GM21619 (cell line): ENCODE data around the gene PRKN.
"Not testable (repeated sequence)": the region's sequence is repeated elsewhere in the genome, so short reads cannot be mapped to it uniquely, and the experiment has no call there.

Source experiments
- ATAC-seq: cut with Tn5 transposase; IDR thresholded peaks from one replicate; pipeline ENCODE4 v1.9.1; 2021; ENCODE audit not compliant: unreplicated experiment

The PRKN gene

GRCh38 chr6:162678896-162679295 is 48.7 kb downstream of the PRKN start:
- not testable (repeated sequence) for ATAC-seq

GRCh38 chr6:162675503-162675902 is 52.1 kb downstream of the PRKN start:
- ATAC-seq = no peak

- no peak for ATAC-seq
Observed at GRCh38 chr6:162674452-162674851, 53.1 kb downstream of the PRKN start.

- no peak for ATAC-seq
Observed at GRCh38 chr6:162671580-162672165, 55.9 kb downstream of the PRKN start.

- ATAC-seq = no peak
Observed at GRCh38 chr6:162670345-162670744, 57.2 kb downstream of the PRKN start.

- ATAC-seq = no peak
Observed at GRCh38 chr6:162666246-162666645, 61.3 kb downstream of the PRKN start.

GRCh38 chr6:162653808-162654207 is 73.8 kb downstream of the PRKN start:
- ATAC-seq = no peak

- ATAC-seq = no peak
Observed at GRCh38 chr6:162651505-162651904, 76.1 kb downstream of the PRKN start.

- no peak for ATAC-seq
Observed at GRCh38 chr6:162649271-162649670, 78.3 kb downstream of the PRKN start.

- ATAC-seq = no peak
Observed at GRCh38 chr6:162644153-162644552, 83.4 kb downstream of the PRKN start.

GRCh38 chr6:162640756-162641155 is 86.8 kb downstream of the PRKN start:
- ATAC-seq = no peak

- no peak for ATAC-seq
Observed at GRCh38 chr6:162639951-162640350, 87.6 kb downstream of the PRKN start.

- ATAC-seq = no peak
Observed at GRCh38 chr6:162638931-162639574, 88.5 kb downstream of the PRKN start.

GRCh38 chr6:162637317-162637716 is 90.2 kb downstream of the PRKN start:
- no peak for ATAC-seq

- no peak for ATAC-seq
Observed at GRCh38 chr6:162636167-162636566, 91.4 kb downstream of the PRKN start.

GRCh38 chr6:162631546-162631945 is 96.0 kb downstream of the PRKN start:
- ATAC-seq = no peak

- no peak for ATAC-seq
Observed at GRCh38 chr6:162630069-162630468, 97.5 kb downstream of the PRKN start.

- no peak for ATAC-seq
Observed at GRCh38 chr6:162627825-162628224, 99.7 kb downstream of the PRKN start.

GRCh38 chr6:162627362-162627761 is 100.2 kb downstream of the PRKN start:
- no peak for ATAC-seq

- no peak for ATAC-seq
Observed at GRCh38 chr6:162626869-162627268, 100.7 kb downstream of the PRKN start.

GRCh38 chr6:162625846-162626540 is 101.6 kb downstream of the PRKN start:
- no peak for ATAC-seq

GRCh38 chr6:162622572-162622971 is 105.0 kb downstream of the PRKN start:
- ATAC-seq = no peak
